Vagina (tissue), 2 donors: ENCODE measurements around the gene INTS2.

ENCODE experiments used
- POLR2A ChIP-seq, 2 donors: fragments of 450-650 bp; IDR thresholded peaks; one replicate each; pipeline ENCODE4 v1.6.1; 2017; ENCODE audit warnings: antibody characterized with exemption in 2 of 2, mild to moderate bottlenecking in 2 of 2, moderate library complexity in 2 of 2
- POLR2AphosphoS5 ChIP-seq, 2 donors: sonication (generic); formaldehyde crosslinking; IDR thresholded peaks; one replicate each; pipeline ENCODE4 v1.9.0; 2017; ENCODE audit warnings: antibody characterized with exemption in 2 of 2, mild to moderate bottlenecking in 2 of 2, low read depth in 1 of 2; ENCODE audit not compliant: insufficient read depth in 1 of 2
- TF ChIP-seq, protein P1 (sequence below), 3 experiments: fragments of 450-650 bp in 2 of 3; fragments of 200-600 bp in 1 of 3; sonication (generic) in 1 of 3; IDR thresholded peaks; one replicate each; pipeline ENCODE4 v1.5.1; 2017 to 2019; ENCODE audit warnings: antibody characterized with exemption in 3 of 3, mild to moderate bottlenecking in 2 of 3, moderate library complexity in 2 of 3

GRCh38 chr17:61895391-61895790 is 32.4 kb downstream of the INTS2 start:
- TF ChIP-seq, protein P1, sequence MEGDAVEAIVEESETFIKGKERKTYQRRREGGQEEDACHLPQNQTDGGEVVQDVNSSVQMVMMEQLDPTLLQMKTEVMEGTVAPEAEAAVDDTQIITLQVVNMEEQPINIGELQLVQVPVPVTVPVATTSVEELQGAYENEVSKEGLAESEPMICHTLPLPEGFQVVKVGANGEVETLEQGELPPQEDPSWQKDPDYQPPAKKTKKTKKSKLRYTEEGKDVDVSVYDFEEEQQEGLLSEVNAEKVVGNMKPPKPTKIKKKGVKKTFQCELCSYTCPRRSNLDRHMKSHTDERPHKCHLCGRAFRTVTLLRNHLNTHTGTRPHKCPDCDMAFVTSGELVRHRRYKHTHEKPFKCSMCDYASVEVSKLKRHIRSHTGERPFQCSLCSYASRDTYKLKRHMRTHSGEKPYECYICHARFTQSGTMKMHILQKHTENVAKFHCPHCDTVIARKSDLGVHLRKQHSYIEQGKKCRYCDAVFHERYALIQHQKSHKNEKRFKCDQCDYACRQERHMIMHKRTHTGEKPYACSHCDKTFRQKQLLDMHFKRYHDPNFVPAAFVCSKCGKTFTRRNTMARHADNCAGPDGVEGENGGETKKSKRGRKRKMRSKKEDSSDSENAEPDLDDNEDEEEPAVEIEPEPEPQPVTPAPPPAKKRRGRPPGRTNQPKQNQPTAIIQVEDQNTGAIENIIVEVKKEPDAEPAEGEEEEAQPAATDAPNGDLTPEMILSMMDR (IDR thresholded peaks at IDR 0.05) = no peak
- TF ChIP-seq POLR2AphosphoS5 (IDR thresholded peaks at IDR 0.05; ENCODE audit: insufficient read depth in 1 of 2, low read depth in 1 of 2) = no peak
- TF ChIP-seq POLR2A (IDR thresholded peaks at IDR 0.05) = no peak
